OCI-M1 (cell line): Measurements from ENCODE around the gene CDC42EP4.

Source experiments
- DNase-seq: peaks from one replicate; lab custom pipeline; 2025; lab: John Stamatoyannopoulos, UW

CDC42EP4 gene

DNA sequence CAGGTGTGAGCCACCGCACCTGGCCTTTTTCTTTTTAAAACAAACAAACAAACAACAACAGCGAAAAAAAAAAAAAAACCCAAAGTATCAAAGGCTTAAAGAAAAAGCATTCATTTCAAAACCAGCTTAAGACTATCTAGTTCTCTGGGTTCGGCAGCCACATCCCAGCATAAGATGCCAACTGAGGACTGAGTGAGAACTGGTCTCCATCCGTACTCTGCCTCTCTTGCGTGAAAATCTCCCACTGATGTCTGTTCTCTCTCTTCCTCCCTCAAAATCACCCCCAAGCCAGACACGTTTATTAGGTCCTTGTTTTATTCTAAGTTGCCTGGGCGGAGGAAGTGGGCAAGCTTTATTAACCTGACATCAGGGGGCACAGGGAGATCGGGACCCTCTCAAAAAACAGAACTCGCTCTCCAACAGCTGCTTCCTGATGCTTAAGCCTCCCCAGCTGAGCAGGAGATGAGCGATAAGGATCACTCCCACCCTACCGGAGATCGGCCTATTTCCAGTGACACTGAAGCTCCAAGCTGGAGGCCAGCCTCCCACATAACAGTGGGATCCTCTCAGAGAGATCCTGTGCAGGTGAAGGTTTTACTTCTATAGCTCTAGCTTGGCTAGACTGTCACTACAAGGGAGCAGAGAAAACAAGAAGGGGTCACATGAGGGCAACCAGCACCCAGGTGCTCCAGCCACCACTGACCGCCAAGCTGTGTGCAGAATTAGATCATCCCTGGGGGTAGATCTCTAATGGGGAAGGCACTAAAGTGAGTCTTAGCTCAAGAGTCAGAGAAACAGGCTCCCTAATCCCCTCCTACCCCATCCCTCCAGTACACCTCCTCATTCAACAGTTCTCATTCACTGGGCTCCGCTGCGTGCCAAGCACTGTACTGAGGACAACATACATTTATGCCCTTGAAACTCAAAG lies 13.6 kb downstream of the CDC42EP4 start:
- DNase-seq: no peak

DNA sequence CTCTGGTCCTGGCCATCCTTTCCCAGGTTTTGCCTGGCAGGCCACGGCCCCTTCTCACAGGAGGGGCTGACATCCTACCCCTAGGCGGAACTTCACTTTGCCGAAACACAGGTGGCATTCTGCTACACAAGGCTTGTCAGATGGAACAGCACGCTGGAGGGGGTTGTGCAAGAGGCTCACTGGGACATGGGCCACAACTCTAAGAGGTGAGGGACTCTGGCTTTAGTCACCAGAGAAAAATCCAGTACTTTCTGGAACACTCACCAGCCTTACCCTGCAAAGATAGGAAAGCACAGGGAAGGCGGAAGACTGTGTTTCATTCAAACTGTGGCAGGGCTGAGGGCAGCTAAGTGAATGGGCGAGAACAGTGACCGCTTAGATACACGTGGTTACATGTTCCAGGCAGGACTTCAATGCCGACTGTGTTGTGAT lies 18.3 kb downstream of the CDC42EP4 start:
- no peak for DNase-seq

DNA sequence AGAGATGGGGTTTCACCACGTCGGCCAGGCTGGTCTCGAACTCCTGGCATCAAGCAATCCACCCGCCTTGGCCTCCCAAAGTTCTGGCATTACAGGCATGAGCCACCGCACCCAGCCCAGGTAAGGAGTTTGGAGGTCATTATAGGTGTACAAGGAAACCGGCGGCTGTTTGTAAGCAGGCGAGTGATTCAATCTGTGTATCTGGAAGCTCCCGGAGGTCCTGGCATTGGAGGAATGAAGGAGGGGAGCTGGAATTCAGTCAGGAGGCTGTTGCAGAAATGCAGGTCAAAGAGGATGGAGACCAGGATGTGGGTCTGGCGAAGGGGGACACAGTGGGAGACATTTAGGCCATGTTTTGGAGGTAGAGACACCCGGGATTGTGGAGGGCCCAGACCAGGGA lies 18.8 kb downstream of the CDC42EP4 start:
- no peak for DNase-seq

DNA sequence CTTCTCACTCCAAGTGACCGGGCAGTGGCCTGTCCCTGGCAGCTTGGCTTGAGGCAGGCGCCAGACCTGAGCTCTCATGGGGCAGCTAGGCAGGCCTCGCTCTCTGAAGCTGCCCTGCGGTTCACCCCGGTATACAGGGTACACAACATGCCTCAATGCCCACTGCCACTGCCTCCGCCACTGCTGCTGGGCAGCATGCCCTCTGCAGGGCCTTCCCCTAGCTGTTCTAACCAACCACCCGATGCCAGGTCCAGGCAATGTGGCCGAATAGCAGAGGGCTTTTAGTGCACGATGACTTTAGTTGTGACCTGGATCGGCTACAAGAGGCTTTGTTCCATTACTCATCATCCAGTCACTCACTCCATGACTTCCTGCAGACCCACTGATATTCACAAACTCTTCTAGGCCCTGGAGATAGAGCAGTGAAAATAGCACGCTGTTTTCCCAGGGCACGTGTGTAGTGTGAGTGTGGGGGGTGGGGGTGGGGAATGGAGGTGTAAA lies 19.7 kb downstream of the CDC42EP4 start:
- no peak for DNase-seq

DNA sequence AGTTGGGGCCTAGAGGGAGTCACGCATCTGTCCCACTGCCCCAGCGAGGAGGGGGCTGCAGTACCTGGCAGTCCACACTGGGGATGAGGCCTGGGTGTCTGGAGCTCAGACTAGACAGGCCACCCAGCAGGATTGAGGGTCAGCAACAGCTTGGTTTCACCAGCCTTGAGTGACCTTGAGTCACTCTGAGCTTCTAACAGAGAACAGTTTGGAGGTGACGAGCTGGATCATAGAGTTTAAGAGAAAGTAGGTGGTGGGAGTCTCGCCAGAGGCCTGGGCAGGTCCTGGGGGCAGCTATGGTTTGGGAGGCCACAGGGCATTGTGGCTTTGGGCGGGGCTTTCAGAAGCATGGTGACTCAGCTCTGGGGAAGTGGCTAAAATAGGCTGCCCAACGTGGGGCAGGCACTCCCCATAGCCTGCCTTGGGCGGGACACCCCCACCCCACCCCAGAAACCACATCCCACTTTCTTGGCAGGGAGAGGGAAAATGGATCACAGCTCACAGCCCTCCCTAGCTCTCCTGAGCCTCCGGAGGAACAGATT lies 20.5 kb downstream of the CDC42EP4 start:
- peak; percentile 94 for DNase-seq

DNA sequence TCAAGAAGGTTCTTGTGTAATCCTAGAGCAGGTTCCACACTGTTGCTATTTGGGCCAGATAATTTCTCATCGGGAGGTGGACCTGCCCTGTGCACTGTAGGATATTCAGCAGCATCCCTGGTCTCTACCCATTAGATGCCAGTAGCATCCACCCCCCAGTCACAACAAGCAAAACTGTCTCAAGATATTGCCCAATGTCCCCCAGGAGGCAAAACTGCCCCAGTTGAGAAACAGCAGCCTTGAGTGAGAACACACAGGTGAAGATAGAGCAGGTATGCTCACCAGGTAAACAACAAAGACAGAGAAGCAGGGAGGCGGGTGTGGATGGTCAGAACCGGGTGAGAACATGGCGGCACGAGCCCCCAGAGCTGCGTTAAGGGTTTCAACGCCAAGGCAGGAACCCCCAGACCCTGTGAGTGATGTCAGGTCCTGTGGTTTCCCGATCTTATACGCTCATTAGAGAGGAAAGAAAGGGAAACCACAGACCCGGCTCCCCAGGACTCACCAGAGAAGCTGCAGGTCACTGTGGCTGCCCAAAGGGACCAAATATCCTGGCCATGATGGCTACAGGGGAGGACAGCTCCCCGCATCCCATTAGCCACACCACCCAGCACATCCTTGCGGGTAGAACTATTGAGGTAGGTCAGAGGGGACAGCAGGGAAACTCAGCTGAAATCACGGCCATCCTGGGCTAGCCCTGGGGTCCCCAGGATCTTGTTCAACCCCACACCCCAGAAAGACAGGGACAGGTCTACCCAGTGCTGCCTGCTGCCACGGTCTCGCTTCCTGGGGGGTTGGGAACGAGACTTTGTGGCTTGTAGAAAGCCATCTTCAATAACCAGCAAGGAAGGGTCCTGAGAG lies 21.2 kb downstream of the CDC42EP4 start:
- no peak for DNase-seq

DNA sequence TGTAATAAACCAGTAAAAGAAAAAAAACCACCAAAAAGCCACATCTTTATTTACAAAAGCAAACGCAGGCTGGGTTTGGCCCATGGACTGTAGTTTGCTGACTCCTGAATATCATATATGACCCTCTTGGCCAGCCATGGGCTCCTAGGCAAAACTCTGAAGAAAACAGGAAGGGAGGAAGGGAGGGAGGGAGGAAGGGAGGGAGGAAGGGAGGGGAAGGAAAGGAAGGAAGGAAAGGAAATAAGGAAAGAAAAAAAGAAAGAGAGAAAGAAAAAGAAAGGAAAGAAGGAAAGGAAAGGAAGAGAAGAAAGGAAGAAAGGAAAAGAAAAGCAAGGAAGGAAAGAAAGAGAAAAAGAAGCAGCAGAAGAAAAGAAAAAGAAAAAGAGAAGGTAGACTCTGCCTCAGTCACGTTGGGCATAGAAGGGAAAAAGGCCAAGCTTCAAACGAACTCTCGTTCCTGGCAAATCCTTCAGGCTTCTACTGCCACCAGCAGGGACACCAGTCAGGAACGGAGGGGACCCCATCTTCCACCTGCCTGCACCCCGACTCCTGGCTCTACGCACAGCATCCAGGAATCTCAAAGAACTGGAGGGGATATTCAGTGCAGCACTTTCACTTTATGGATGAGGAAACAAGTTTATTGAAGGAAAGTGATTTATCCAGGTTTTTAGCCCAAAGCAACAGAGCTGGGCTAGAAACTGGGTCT lies 22.1 kb downstream of the CDC42EP4 start:
- no peak for DNase-seq

DNA sequence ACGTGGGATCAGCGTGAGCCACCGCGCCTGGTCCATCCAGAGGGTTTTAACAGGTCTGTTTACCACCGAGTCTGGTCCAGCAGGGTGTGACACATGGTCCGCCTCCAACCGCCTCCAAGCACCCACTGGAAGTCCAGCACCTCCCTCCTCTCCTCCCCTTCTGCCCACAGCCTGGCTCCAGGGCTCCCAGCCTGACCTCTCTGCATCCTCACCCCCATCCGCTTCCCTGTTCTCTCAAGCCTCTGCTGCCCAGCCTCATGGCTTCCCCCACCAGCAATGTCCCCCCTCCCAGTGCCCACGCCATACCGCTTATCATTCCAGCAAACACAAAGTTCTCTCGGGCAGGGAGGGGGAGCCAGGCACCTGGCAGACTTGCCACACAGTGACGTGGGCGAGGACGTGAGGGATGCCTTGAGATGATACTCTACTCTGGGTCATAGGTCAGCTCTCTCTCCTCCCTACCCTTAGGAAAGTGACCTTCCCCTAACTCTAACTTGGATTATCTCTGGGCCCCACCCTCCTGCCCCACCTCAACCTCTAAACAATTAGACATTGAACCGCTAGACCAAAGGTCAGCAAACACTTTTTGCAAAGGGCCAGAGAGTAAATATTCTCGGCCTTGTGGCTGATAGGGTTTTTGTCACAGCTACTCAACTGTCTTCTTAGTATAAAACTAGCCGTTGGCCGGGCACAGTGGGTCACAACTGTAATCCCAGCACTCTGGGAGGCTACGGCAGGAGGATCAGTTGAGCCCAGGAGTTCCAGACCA lies 23.1 kb downstream of the CDC42EP4 start:
- DNase-seq: no peak

DNA sequence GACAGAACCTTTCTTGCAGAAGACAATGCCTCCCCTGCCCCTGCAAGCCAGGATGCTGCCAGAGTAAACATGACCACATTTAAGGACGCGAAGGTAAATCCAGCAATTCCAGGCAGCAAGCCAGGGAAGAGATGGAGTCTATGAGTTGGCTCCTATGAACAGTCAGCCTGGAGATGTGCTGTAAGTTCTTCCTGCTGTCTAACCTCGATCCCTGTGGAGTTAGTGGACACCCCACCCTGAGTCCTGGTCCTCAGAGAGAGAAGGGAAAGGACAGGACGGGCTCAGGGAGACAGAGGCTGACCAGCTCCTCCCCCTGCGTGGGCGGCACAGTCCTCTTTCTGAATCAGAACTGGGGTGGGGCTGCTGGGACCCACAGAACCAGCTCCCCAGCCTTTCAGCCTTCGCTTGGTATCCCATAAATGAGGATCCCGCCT lies 24.9 kb downstream of the CDC42EP4 start:
- DNase-seq: no peak

DNA sequence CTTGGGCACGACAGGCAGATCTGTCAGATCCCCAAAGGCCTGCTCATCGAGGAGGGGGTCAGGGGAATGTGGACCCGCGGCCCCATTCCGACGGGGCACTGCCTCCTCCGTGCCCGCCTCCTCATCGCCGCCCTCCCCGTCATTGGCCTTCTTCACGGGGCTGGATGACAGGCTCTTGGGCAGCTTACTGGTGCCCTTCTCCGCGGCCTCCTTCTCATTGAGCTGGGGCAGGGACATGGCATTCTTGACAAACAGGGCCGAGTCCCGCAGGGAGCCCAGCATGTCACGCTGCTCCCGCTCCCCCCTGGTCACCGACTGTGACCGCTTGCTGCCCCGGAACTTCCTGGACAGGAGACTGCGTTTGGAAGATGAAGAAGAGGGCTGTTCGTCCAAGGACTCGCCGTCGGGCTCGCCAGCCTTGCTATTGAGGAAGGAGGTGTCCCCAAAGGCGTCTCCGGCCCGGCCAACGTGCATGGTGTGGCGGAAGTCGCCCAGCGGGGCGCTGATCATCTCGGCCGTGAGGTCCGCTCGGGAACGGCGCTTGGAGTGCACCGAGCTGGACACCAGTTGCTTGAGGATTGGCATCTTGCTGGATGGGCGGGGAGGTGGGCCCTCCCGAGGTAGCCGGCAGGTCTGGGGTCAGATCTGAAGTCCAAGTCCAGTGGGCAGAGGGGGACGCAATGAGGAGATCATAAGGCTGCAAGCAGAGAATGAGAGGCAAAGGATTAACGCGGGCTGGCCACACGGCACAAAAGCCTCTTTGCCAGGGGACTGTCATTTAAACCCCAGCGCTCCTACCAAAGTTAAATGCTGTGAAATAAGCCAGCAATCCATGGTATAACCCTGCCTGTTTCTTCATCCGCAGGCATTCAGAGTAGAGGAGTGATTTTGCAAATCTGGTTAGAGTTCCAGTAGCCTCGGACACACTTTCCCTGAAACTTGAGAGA lies 25.6 kb downstream of the CDC42EP4 start:
- no peak for DNase-seq

DNA sequence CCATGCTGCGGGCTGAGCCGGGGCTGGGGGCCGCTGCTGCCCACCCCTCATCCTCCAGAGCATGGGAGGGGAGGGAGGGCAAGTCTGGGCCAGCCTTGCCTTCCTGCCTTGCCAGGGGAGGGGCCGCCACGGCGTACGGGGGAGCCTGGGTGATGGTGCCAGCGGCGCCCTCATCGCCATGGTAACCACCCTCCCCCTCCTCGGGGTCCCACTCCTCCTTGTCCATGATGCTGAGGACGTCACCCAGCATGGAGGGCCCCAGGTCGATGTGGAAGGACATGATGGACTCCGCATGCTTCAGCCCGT lies 26.2 kb downstream of the CDC42EP4 start:
- no peak for DNase-seq

DNA sequence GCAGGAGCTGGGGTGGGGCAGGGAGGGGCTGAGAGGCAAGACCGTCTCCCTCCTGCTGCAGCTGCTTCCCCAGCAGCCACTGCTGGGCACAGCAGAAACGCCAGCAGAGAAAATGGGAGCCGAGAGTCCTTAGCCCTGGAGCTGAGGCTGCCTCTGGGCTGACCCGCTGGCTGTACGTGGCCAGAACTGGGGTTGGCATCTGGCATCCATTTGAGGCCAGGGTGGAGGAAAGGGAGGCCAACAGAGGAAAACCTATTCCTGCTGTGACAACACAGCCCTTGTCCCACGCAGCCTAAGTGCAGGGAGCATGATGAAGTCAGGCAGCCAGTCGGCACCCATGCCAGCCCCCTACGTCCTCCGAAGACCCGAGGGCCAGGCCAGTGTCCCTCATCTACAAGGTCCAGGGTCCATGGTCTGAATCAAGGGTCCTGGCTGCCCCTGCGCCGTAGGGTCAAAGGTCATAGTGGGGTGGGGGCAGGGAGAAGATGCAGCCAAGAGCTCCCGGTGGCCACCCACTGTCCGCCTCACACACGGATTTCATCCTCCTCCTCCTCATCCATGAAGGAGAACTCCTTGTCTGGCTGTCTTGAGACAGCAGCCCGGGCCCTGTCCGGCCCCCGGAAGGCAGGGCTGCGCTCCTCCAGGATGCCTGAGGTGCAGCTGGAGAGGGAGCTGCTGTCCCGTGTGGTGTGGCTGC lies 26.7 kb downstream of the CDC42EP4 start:
- DNase-seq: no peak

DNA sequence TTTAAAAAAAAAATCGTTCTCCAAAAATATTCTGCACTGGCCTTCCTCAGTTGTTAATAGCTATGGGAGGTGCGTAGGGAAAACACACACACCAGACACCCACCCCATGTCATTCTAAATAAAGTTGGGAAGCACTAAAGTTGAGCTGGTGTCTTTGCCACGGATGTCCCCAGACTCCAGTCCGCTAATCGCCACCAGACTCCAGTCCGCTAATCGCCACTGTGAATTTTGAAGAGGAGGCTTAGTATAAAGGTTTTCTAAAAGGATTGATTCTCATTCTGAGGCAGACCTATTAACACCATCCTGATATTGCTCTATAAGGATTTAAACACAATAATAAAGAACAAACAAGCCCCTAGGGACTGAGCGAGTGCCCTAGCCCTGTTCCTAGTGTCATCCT lies 27.4 kb downstream of the CDC42EP4 start:
- DNase-seq: no peak

DNA sequence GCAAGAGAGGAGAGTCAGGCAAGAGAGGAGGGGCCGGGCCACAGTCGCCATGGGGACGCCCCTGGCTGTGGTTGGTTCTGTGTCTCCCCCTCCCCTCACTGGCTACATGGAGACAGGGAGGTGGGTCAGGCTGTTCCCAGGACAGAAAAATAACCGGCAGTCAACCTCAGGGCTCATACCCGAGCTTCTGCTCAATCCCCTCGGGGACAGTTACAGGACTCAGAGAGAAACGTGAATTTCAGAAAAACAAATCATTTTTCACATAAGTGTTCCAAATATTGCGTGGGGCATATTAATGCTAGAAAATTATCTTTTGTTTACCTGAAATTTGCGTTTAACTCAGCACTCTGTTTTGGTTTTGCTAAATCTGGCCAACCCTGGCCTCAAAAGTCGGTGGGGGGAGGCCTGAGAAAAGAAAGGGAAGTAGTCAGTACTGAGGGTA lies 27.9 kb downstream of the CDC42EP4 start:
- no peak for DNase-seq

DNA sequence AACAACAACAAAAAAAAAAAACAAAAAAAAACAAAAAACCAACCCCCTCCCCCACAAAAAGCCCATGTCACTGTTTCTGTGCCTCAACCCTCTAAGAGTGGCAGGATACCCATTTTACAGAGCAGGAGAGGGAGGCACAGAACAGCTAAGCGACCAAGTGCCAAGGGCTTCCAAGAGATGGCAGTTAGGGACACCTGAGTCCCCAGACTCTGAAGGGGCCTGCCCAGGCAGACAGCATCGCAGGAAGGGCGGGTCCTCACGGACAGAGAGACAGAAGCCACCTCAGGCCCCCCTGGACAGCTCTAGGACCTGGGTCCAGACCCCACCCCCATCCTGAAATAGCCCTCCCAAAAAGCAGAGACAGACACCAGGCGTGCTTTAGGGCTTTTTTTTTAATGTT lies 28.6 kb downstream of the CDC42EP4 start:
- no peak for DNase-seq

DNA sequence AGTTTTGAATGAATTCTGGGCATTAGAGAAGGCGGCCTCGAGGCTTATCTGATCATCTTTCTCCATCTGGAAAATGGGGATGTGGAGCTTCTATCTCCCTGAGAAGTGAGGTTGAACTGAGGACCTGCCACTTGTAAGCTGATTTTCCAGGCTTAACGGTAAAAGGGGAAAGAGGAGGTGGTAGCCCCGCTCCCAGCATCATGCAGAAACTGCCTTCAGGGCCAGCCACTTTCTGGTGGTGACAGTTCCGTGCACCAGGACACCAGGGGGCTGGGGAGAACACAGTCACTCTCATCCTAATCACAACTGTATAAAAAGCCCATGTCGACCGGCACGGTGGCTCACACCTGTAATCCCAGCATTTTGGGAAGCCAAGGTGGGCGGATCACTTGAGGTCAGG lies 29.2 kb downstream of the CDC42EP4 start:
- DNase-seq: no peak

DNA sequence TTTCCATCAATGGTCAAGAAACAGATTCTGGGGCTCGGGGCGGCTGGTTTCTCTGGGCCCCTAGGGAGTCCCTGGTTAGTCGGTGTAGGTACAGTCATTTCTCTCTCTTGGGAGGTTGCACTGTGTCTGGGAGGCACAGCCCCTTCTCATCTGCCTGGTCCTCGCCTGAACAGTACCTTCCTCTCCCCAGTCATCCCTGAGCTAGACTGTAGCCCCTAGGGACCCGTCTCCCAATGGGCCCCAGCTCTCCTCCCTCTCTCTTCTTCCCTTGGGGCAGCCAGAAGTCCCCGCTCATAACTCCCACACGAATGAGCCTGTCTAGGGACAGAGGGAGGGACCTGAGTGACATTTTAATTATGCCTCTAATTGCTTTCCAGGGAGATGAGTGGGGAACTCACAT lies 29.9 kb downstream of the CDC42EP4 start:
- no peak for DNase-seq

DNA sequence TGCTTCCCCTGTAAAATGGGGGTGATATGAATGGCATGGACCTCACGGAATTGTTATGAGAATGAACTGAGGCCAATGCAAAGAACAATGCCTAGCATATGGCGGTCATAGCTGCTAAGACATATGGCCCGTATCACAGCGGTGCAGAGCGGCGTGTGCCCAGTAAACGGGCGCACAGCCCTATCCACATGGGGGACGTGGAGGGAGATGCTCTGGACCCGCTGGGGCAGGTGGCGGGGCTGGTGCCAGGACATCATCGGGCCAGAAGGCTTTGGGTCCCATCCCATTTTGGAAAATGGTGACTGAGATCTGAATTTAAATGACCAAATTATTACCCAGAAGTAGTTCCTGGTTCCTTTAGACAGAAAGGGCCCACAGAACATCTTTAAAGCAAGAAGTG lies 31.6 kb downstream of the CDC42EP4 start:
- no peak for DNase-seq

DNA sequence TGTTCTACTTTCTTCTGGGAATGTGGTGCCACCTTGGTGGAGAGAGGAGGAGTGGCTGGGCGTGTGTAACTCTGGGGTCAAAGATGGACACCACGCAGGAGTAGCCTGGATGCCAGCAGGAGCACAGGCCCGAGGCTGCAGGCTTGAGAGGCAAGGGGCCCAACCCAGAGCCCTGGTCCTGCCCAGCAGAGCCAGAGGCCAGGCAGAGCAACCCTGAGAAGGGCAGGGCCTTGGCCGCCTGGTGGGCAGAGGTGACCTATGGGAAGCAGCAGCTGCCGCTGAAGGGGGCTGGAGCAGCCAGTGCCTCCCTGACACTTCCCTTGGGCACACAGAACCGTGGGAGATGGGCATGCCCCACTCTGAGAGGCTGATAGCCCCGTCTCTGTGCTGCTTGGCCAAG lies 32.1 kb downstream of the CDC42EP4 start:
- DNase-seq: no peak
